ENCODE measurements around the gene ZBTB5.
"Not testable (repeated sequence)": the region's sequence is repeated elsewhere in the genome, so short reads cannot be mapped to it uniquely, and the experiment has no call there.

Gene ZBTB5

DNA sequence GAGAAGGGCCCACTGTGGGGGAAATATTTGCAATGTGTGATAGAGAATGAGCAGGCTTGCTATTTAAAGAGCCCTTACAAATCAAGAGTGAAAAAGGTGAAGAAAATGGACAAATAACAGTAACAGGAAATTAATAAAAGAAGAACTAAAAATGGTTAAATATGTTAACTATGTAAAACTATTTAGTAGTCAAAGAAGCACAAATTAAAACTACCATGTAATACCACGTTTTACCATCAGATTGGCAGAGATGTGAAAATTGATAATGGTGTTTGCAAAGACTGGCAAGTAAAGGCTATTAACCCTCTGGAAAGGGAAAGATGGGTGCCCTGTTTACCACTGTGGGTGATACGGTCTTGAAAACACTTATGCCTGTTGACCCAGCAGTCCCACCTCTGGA is 65.9 kb downstream of the ZBTB5 start:
- no peak for DNase-seq (ENCODE audit: low read depth)
- TF ChIP-seq, protein P1, sequence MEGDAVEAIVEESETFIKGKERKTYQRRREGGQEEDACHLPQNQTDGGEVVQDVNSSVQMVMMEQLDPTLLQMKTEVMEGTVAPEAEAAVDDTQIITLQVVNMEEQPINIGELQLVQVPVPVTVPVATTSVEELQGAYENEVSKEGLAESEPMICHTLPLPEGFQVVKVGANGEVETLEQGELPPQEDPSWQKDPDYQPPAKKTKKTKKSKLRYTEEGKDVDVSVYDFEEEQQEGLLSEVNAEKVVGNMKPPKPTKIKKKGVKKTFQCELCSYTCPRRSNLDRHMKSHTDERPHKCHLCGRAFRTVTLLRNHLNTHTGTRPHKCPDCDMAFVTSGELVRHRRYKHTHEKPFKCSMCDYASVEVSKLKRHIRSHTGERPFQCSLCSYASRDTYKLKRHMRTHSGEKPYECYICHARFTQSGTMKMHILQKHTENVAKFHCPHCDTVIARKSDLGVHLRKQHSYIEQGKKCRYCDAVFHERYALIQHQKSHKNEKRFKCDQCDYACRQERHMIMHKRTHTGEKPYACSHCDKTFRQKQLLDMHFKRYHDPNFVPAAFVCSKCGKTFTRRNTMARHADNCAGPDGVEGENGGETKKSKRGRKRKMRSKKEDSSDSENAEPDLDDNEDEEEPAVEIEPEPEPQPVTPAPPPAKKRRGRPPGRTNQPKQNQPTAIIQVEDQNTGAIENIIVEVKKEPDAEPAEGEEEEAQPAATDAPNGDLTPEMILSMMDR (conservative IDR thresholded peaks at IDR 0.05; ENCODE audit: low read depth, low read length): no peak
- no peak overlapping the region for H3K4me3 ChIP-seq (ENCODE audit: low read length)

DNA sequence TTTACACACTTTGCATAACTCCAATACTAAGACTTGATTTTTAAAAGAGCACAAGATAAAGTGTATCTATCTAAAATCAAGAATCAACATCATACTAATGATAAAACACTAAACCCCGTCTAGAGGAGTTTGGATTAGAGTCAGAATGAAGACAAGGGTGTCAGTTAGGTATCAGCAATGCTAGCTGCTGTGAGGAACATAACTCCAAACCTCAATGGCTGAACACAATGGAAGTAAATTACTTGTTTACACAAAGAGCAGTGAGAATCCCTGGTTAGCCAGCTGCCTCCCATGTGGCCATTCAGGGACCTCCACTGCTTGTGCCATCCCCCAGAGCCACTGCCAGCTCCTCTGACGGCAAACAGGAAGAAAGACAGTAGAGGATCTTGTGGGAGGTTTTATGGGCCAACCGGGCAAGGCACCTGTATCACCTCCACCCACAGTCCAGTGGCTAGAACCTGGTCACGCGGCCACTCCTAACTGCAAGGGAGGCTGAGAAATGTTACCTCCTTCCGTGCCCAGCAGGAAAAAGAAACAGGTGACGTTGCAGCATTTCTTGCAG is 66.7 kb downstream of the ZBTB5 start:
- DNase-seq (ENCODE audit: low read depth): no peak
- TF ChIP-seq, protein P1 (conservative IDR thresholded peaks at IDR 0.05; ENCODE audit: low read depth, low read length): no peak
- H3K4me3 ChIP-seq (ENCODE audit: low read length): no peak overlapping the region

- DNase-seq (ENCODE audit: low read depth); H3K4me3 ChIP-seq (ENCODE audit: low read length): not testable (repeated sequence)
These were observed 67.3 kb downstream of the ZBTB5 start for GRCh38 chr9:37397948-37398347.

GRCh38 chr9:37395663-37396062 is 69.6 kb downstream of the ZBTB5 start:
- no peak for DNase-seq (ENCODE audit: low read depth)
- no peak overlapping the region for H3K4me3 ChIP-seq (ENCODE audit: low read length)
- TF ChIP-seq, protein P1 (conservative IDR thresholded peaks at IDR 0.05; ENCODE audit: low read depth, low read length): no peak

DNA sequence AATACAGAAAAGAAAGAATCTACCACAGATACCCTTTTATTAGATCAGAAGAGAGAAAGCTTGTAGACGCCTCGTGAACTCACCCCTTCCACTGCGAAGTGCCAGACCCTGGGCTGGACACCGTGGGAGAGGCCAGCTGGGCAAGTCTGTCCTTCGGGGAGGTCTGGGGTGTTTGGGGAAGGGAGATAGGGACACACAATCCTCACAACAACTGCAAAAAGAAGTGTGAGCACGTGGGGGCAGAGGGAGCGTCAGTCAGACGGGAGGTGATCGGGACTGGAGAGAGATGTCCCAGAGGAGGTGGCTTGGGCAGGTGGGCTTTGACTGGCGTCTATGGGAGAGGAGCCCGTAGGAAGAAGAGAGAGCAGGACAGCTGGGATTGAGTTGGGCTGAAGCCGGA is 70.0 kb downstream of the ZBTB5 start:
- TF ChIP-seq, protein P1 (conservative IDR thresholded peaks at IDR 0.05; ENCODE audit: low read depth, low read length): no peak
- no peak for DNase-seq (ENCODE audit: low read depth)
- H3K4me3 ChIP-seq (ENCODE audit: low read length): no peak overlapping the region

- no peak for DNase-seq (ENCODE audit: low read depth)
- TF ChIP-seq, protein P1 (conservative IDR thresholded peaks at IDR 0.05; ENCODE audit: low read depth, low read length): no peak
- H3K4me3 ChIP-seq (ENCODE audit: low read length): no peak overlapping the region
These were observed 73.0 kb downstream of the ZBTB5 start for GRCh38 chr9:37392272-37392671.

DNA sequence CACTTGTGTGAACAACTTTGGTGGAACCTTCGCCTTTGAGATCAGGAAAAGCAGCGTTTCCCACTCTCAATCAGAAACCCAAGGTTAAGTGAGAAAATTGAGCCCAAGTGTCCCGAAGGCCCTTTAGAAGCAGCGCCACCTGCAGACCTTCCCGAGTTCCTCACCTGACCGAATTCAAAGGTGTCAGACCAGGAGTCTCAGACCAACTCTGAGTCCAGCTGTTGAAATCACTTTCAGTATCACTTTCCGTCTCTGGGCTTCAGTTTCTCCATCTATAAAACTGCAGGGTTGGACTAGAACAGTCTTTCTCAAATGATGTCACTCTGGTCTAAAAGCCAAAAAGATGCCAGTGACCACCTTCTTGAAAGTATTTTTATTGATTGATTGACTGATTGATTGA is 74.5 kb downstream of the ZBTB5 start:
- H3K4me3 ChIP-seq (ENCODE audit: low read length): no peak overlapping the region
- DNase-seq (ENCODE audit: low read depth): no peak
- TF ChIP-seq, protein P1 (conservative IDR thresholded peaks at IDR 0.05; ENCODE audit: low read depth, low read length): peak; percentile 57
